IPS-18c (cell line): Measurements from ENCODE around the gene SZRD1.

Source experiments
- H3K4me3 ChIP-seq: 2 replicates; pipeline ENCODE4 v1.7.0; 2013; ENCODE audit warnings: low read depth, mild to moderate bottlenecking, low read length, moderate library complexity; ENCODE audit not compliant: insufficient read depth
- H3K9me3 ChIP-seq: one replicate; pipeline ENCODE4 v1.6.1; 2013; ENCODE audit warnings: mild to moderate bottlenecking, low read length, moderate library complexity; ENCODE audit not compliant: control insufficient read depth, insufficient read depth

The SZRD1 gene

GRCh38 chr1:16387201-16388188, 20.5 kb downstream of the SZRD1 start:
- H3K4me3 ChIP-seq, result no peak overlapping the region

GRCh38 chr1:16391411-16391810, 24.4 kb downstream of the SZRD1 start:
- no peaks in the 10 kb centered on the region for H3K9me3 ChIP-seq
- H3K4me3 ChIP-seq, result no peak overlapping the region

More at GRCh38 chr1:16387201-16388188, 20.5 kb downstream of the SZRD1 start:
- H3K9me3 ChIP-seq, result no peaks in the 10 kb centered on the region

GRCh38 chr1:16392740-16393569, 25.9 kb downstream of the SZRD1 start:
- no peaks in the 10 kb centered on the region for H3K9me3 ChIP-seq
- H3K4me3 ChIP-seq, result no peak overlapping the region; the same call in 1 of the 2 replicates

GRCh38 chr1:16393570-16394521, 26.8 kb downstream of the SZRD1 start:
- no peak overlapping the region for H3K4me3 ChIP-seq
- H3K9me3 ChIP-seq, result no peaks in the 10 kb centered on the region

GRCh38 chr1:16394977-16395376, 27.9 kb downstream of the SZRD1 start:
- no peaks in the 10 kb centered on the region for H3K9me3 ChIP-seq
- no peak overlapping the region for H3K4me3 ChIP-seq

- no peaks in the 10 kb centered on the region for H3K9me3 ChIP-seq
- no peak overlapping the region for H3K4me3 ChIP-seq
These were observed 29.5 kb downstream of the SZRD1 start for GRCh38 chr1:16396591-16396990.

GRCh38 chr1:16397120-16397519, 30.1 kb downstream of the SZRD1 start:
- no peaks in the 10 kb centered on the region for H3K9me3 ChIP-seq
- no peak overlapping the region for H3K4me3 ChIP-seq

GRCh38 chr1:16398371-16398953, 31.4 kb downstream of the SZRD1 start:
- Histone ChIP-seq H3K4me3 (no peak overlapping the region), H3K9me3 (no peaks in the 10 kb centered on the region)

- H3K4me3 ChIP-seq, result no peak overlapping the region
- H3K9me3 ChIP-seq, result no peaks in the 10 kb centered on the region
These were observed 35.7 kb downstream of the SZRD1 start for GRCh38 chr1:16402742-16403141.

- Histone ChIP-seq H3K9me3 (no peaks in the 10 kb centered on the region), H3K4me3 (no peak overlapping the region)
These were observed 38.4 kb downstream of the SZRD1 start for GRCh38 chr1:16405441-16405840.

GRCh38 chr1:16406868-16407267, 39.8 kb downstream of the SZRD1 start:
- H3K4me3 ChIP-seq, result no peak overlapping the region
- H3K9me3 ChIP-seq, result no peaks in the 10 kb centered on the region

GRCh38 chr1:16409536-16410152, 42.6 kb downstream of the SZRD1 start:
- Histone ChIP-seq H3K9me3 (no peaks in the 10 kb centered on the region), H3K4me3 (no peak overlapping the region)

GRCh38 chr1:16410803-16411202, 43.8 kb downstream of the SZRD1 start:
- Histone ChIP-seq H3K9me3 (no peaks in the 10 kb centered on the region), H3K4me3 (no peak overlapping the region)

- no peaks in the 10 kb centered on the region for H3K9me3 ChIP-seq
- no peak overlapping the region for H3K4me3 ChIP-seq
These were observed 46.1 kb downstream of the SZRD1 start for GRCh38 chr1:16413191-16413590.

GRCh38 chr1:16418823-16419425, 51.9 kb downstream of the SZRD1 start:
- Histone ChIP-seq H3K9me3 (no peaks in the 10 kb centered on the region), H3K4me3 (no peak overlapping the region)
